Measurements from ENCODE around the gene XPO4.
"Not testable (repeated sequence)": the region's sequence is repeated elsewhere in the genome, so short reads cannot be mapped to it uniquely, and the experiment has no call there.

DNA sequence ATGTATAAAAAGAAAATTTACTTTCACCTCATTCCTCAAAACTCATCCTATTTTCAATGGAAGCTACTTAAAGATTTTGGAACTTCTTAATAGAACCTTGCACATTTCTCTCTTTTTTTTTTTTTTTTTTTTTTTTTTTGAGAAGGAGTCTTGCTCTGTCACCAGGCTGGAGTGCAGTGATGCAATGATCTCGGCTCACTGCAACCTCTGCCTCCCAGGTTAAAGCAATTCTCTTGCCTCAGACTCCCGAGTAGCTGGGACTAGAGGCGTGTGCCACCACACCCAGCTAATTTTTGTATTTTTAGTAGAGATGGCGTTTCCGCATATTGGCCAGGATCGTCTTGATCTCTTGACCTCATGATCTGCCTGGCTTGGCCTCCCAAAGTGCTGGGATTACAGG lies 40.9 kb downstream of the XPO4 start:
- TF ChIP-seq CTCF (conservative IDR thresholded peaks at IDR 0.05; ENCODE audit: low read depth, low read length); EZH2phosphoT487 (IDR thresholded peaks at IDR 0.05; ENCODE audit: borderline replicate concordance, low read length): not testable (repeated sequence)

Measured in PC-3 (cell line).